NCI-H2227 treated with DMSO at 0.1 percent for 48 hours (cell line): Measurements from ENCODE around the gene FABP2.
"Not testable (repeated sequence)": the region's sequence is repeated elsewhere in the genome, so short reads cannot be mapped to it uniquely, and the experiment has no call there.

Experiments used
- DNase-seq: peaks from one replicate; lab custom pipeline; 2025; lab: John Stamatoyannopoulos, UW

FABP2 gene

GRCh38 chr4:119310826-119311225, 11.1 kb downstream of the FABP2 start:
- no peak for DNase-seq

- no peak for DNase-seq
Observed at GRCh38 chr4:119307606-119308005, 14.3 kb downstream of the FABP2 start.

DNA sequence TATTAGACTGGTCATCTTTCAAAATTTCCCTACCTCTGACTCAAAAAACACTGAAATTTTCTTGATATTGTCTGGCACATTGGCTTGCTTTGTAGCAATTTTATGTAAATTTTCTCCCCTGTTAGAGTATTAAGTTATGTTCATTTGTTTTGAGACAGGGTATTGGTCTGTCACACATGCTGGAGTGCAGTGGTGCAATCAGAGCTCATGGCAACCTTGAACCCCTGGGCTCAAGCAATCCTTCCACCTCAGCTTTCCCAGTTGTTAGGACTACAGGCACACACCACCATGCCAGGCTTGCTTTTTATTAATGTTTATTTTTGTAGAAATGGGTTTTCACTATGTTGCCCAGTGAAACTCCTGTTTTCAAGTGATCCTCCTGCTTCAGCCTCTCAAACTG, 17.5 kb downstream of the FABP2 start:
- no peak for DNase-seq

- DNase-seq: no peak
Observed at GRCh38 chr4:119303587-119304305, 18.2 kb downstream of the FABP2 start.

- no peak for DNase-seq
Observed at GRCh38 chr4:119302073-119302832, 19.7 kb downstream of the FABP2 start.

GRCh38 chr4:119300101-119300978, 21.6 kb downstream of the FABP2 start:
- DNase-seq: no peak

DNA sequence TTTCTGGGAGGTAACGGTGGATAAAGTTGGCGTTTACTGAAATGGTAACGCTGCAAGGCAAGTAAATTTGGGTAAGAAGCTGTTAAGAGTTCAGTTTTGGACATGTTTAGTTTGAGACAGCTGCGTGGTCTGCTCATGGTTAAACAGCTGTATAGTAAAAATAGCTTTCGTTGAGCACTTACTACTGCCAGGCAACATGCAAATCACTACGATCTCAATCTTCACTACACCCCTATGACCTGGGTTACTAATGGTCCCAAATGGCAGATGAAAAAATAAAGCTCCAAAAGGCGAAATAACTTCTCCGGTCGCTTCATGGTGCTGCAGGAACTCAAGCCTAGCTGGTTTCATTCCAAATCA, 22.2 kb downstream of the FABP2 start:
- DNase-seq: no peak

GRCh38 chr4:119299260-119299671, 22.7 kb downstream of the FABP2 start:
- DNase-seq: no peak

DNA sequence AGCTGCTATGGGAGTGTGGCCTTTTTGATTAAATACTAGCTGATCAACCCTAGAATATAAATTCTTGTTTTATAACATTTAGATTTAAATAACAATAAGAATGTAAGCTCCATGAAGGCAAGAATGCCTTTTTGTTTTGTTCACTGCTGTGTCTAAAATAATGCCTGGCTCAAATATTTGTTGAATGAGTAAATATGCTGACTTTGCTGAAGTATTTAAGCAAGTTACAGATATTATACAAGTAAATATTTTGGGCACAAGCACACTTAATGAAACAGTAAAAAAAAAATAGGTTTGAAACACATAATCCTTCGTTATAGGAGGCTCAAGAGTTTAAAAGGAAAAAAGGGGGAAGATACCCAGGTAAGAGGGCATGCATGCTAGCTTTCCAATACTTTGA, 24.1 kb downstream of the FABP2 start:
- no peak for DNase-seq

DNA sequence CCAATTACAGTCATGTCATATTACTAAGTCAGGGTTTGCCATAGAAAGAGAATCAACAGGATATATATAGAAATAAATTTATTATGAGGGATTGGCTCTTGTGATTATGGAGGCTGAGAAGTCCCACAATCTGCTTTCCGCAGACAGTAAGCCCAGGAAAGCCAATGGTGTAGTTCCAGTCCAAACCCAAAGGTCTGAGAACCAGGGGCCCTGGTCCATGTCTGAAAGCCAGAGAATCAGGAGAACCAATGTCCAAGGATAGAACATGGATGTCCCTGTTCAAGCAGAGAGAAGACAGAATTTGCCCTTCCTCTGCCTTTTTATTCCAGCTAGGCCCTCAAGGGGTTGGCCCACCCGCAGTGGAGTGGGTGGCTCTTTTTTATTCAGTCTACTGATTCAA, 25.6 kb downstream of the FABP2 start:
- no peak for DNase-seq

DNA sequence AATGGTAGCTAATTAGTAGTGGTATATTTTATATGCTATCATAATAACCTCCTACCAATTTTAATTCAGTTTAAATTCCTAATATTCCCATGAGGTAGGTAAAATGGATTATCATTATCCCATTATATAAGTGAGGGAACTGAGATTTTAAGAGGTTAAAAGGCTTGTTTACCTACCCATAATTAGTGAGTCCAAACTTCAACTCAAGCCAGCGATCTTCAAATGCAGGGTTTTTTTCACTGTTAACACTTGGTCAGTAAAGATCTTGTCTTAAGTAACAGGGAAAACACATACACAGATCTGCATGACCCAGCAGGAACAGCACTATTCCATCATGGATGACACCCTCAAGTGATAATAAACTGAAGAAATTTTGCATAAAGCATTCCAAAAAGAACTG, 31.3 kb downstream of the FABP2 start:
- DNase-seq: no peak

GRCh38 chr4:119289313-119289712, 32.6 kb downstream of the FABP2 start:
- DNase-seq: no peak

GRCh38 chr4:119286377-119287002, 35.4 kb downstream of the FABP2 start:
- DNase-seq: no peak

GRCh38 chr4:119284876-119285780, 36.8 kb downstream of the FABP2 start:
- no peak for DNase-seq

GRCh38 chr4:119281393-119281792, 40.5 kb downstream of the FABP2 start:
- no peak for DNase-seq

GRCh38 chr4:119279945-119280344, 42.0 kb downstream of the FABP2 start:
- DNase-seq: not testable (repeated sequence)

- DNase-seq: not testable (repeated sequence)
Observed at GRCh38 chr4:119279541-119279940, 42.4 kb downstream of the FABP2 start.

- no peak for DNase-seq
Observed at GRCh38 chr4:119271361-119272085, 50.4 kb downstream of the FABP2 start.

GRCh38 chr4:119268466-119268865, 53.5 kb downstream of the FABP2 start:
- DNase-seq: no peak
